HG03025 (cell line): Measurements from ENCODE around the gene GLI3.

ENCODE experiments used
- ATAC-seq: cut with Tn5 transposase; IDR thresholded peaks from one replicate; pipeline ENCODE4 v1.9.1; 2021; ENCODE audit warnings: mild to moderate bottlenecking, moderate library complexity; ENCODE audit not compliant: unreplicated experiment, low FRiP score

The GLI3 gene

GRCh38 chr7:42152329-42153205, 84.4 kb downstream of the GLI3 start:
- no peak for ATAC-seq

GRCh38 chr7:42151309-42151708, 85.7 kb downstream of the GLI3 start:
- ATAC-seq: no peak

GRCh38 chr7:42145539-42145938, 91.5 kb downstream of the GLI3 start:
- ATAC-seq: no peak

- no peak for ATAC-seq
Observed at GRCh38 chr7:42144604-42145003, 92.4 kb downstream of the GLI3 start.

GRCh38 chr7:42143711-42144600, 93.1 kb downstream of the GLI3 start:
- ATAC-seq: no peak

- no peak for ATAC-seq
Observed at GRCh38 chr7:42142089-42142488, 94.9 kb downstream of the GLI3 start.

GRCh38 chr7:42139751-42140150, 97.3 kb downstream of the GLI3 start:
- ATAC-seq: no peak

GRCh38 chr7:42138691-42139090, 98.3 kb downstream of the GLI3 start:
- ATAC-seq: no peak

- ATAC-seq: no peak
Observed at GRCh38 chr7:42137941-42138340, 99.1 kb downstream of the GLI3 start.

GRCh38 chr7:42137431-42137830, 99.6 kb downstream of the GLI3 start:
- no peak for ATAC-seq

GRCh38 chr7:42135728-42136127, 101.3 kb downstream of the GLI3 start:
- ATAC-seq: no peak

- ATAC-seq: no peak
Observed at GRCh38 chr7:42134276-42134876, 102.6 kb downstream of the GLI3 start.

- ATAC-seq: no peak
Observed at GRCh38 chr7:42133321-42133720, 103.7 kb downstream of the GLI3 start.

- no peak for ATAC-seq
Observed at GRCh38 chr7:42128703-42129102, 108.3 kb downstream of the GLI3 start.

GRCh38 chr7:42127232-42127622, 109.8 kb downstream of the GLI3 start:
- ATAC-seq: no peak

- ATAC-seq: no peak
Observed at GRCh38 chr7:42126475-42127231, 110.4 kb downstream of the GLI3 start.

GRCh38 chr7:42125321-42125720, 111.7 kb downstream of the GLI3 start:
- no peak for ATAC-seq

GRCh38 chr7:42123716-42124115, 113.3 kb downstream of the GLI3 start:
- ATAC-seq: no peak

GRCh38 chr7:42120191-42120590, 116.8 kb downstream of the GLI3 start:
- ATAC-seq: no peak

- no peak for ATAC-seq
Observed at GRCh38 chr7:42117201-42117600, 119.8 kb downstream of the GLI3 start.
